Measurements from ENCODE around the gene FAM118A.
A peak's percentile ranks its signal among the peaks of the same experiment; 100 is the strongest.
"Not testable (repeated sequence)": the region's sequence is repeated elsewhere in the genome, so short reads cannot be mapped to it uniquely, and the experiment has no call there.

FAM118A gene

GRCh38 chr22:45331486-45331885, 21.8 kb downstream of the FAM118A start:
- ATAC-seq = no peak

GRCh38 chr22:45332001-45332400, 22.3 kb downstream of the FAM118A start:
- ATAC-seq (no peak), DNase-seq (no peak)

More at GRCh38 chr22:45331486-45331885, 21.8 kb downstream of the FAM118A start:
- DNase-seq = no peak

GRCh38 chr22:45334068-45334467, 24.3 kb downstream of the FAM118A start:
- no peak for ATAC-seq
- no peak for DNase-seq

- ATAC-seq = no peak
- DNase-seq = no peak
Observed at GRCh38 chr22:45334528-45334927, 24.8 kb downstream of the FAM118A start.

GRCh38 chr22:45335021-45335818, 25.5 kb downstream of the FAM118A start:
- DNase-seq = no peak
- ATAC-seq = no peak

- DNase-seq = no peak
- ATAC-seq = no peak
Observed at GRCh38 chr22:45335854-45336522, 26.3 kb downstream of the FAM118A start.

GRCh38 chr22:45336971-45337431, 27.3 kb downstream of the FAM118A start:
- no peak for ATAC-seq
- no peak for DNase-seq

- ATAC-seq (no peak), DNase-seq (no peak)
Observed at GRCh38 chr22:45337536-45337935, 27.8 kb downstream of the FAM118A start.

- DNase-seq = no peak
Observed at GRCh38 chr22:45338795-45339194, 29.1 kb downstream of the FAM118A start.

GRCh38 chr22:45340323-45340722, 30.6 kb downstream of the FAM118A start:
- ATAC-seq (no peak), DNase-seq (no peak)

More at GRCh38 chr22:45338795-45339194, 29.1 kb downstream of the FAM118A start:
- no peak for ATAC-seq

- peak; percentile 99 for ATAC-seq
- peak; percentile 64 for DNase-seq
Observed at GRCh38 chr22:45341498-45341897, 31.8 kb downstream of the FAM118A start.

GRCh38 chr22:45343143-45343542, 33.4 kb downstream of the FAM118A start:
- DNase-seq = no peak
- no peak for ATAC-seq

- DNase-seq (no peak), ATAC-seq (no peak)
Observed at GRCh38 chr22:45344334-45344733, 34.6 kb downstream of the FAM118A start.

- DNase-seq = no peak
- ATAC-seq = no peak
Observed at GRCh38 chr22:45349916-45350315, 40.2 kb downstream of the FAM118A start.

GRCh38 chr22:45351956-45352355, 42.2 kb downstream of the FAM118A start:
- ATAC-seq = no peak

GRCh38 chr22:45352757-45353156, 43.0 kb downstream of the FAM118A start:
- ATAC-seq, DNase-seq: not testable (repeated sequence)

More at GRCh38 chr22:45351956-45352355, 42.2 kb downstream of the FAM118A start:
- DNase-seq = no peak

GRCh38 chr22:45353786-45354185, 44.1 kb downstream of the FAM118A start:
- ATAC-seq (no peak), DNase-seq (no peak)

GRCh38 chr22:45357490-45357889, 47.8 kb downstream of the FAM118A start:
- ATAC-seq (no peak), DNase-seq (no peak)

- no peak for DNase-seq
Observed at GRCh38 chr22:45358127-45358526, 48.4 kb downstream of the FAM118A start.

GRCh38 chr22:45359627-45360026, 49.9 kb downstream of the FAM118A start:
- DNase-seq = no peak
- ATAC-seq = no peak

More at GRCh38 chr22:45358127-45358526, 48.4 kb downstream of the FAM118A start:
- no peak for ATAC-seq

- no peak for DNase-seq
- ATAC-seq = no peak
Observed at GRCh38 chr22:45366713-45367112, 57.0 kb downstream of the FAM118A start.

- ATAC-seq = not testable (repeated sequence)
Observed at GRCh38 chr22:45373592-45373991, 63.9 kb downstream of the FAM118A start.

GRCh38 chr22:45376009-45376408, 66.3 kb downstream of the FAM118A start:
- ATAC-seq (peak; percentile 57), DNase-seq (no peak)

More at GRCh38 chr22:45373592-45373991, 63.9 kb downstream of the FAM118A start:
- not testable (repeated sequence) for DNase-seq
